Measurements from ENCODE around the gene KANK4. TPM values are rescaled to one million over a fixed set of nuclear protein-coding genes. Genes with fewer than 3 reads are reported as not detected.

The KANK4 gene
- total and polyA plus RNA-seq, 2 of the 4 experiments (the other 2 are of a cell fraction) = not detected

GRCh38 chr1:62307895-62308492 lies 11.2 kb downstream of the KANK4 start:
- Histone ChIP-seq H3K4me3 (ENCODE audit: insufficient read depth, low read depth, low read length) (no peak overlapping the region), H4K8ac (ENCODE audit: low read depth in 2 of 2, low read length in 2 of 2) (no peak overlapping the region), H3K9ac (ENCODE audit: low read depth, low read length) (no peak overlapping the region), H4K5ac (ENCODE audit: low read depth, low read length) (no peak overlapping the region), H3K9me3 (ENCODE audit: control insufficient read depth, insufficient read depth, low read length) (no peaks in the 10 kb centered on the region), H2BK120ac (ENCODE audit: low read depth, low read length) (no peak overlapping the region), H3K14ac (replicated peaks; ENCODE audit: low read depth, low read length) (no peak overlapping the region), H3K9me1 (ENCODE audit: insufficient read depth, low read length) (no peaks in the 10 kb centered on the region), H2BK15ac (ENCODE audit: low read depth, low read length) (no peak overlapping the region), H3K23ac (ENCODE audit: low read depth, low read length) (no peak overlapping the region), H3K4ac (ENCODE audit: low read depth, low read length) (no peak overlapping the region), H2AK5ac (ENCODE audit: low read depth, low read length) (no peak overlapping the region), H3K56ac (ENCODE audit: extremely low read depth, insufficient read depth, low read length) (no peak overlapping the region), H4K91ac (ENCODE audit: insufficient read depth, low read depth, low read length) (no peak overlapping the region), H3K4me1 (ENCODE audit: control insufficient read depth, insufficient read depth, low read length) (no peaks in the 10 kb centered on the region), H3K4me2 (ENCODE audit: low read depth, low read length) (no peak overlapping the region), H3K18ac (ENCODE audit: low read depth, low read length) (no peak overlapping the region), H3K27ac (ENCODE audit: insufficient read depth, low read length) (no peak overlapping the region), H2BK20ac (ENCODE audit: low read depth, low read length) (no peak overlapping the region), H2AK9ac (replicated peaks; ENCODE audit: low read depth, low read length, poor library complexity) (no peak overlapping the region), H4K20me1 (ENCODE audit: insufficient read depth, low read length) (no peaks in the 10 kb centered on the region), H2BK5ac (ENCODE audit: low read depth, low read length, poor library complexity, severe bottlenecking) (no peak overlapping the region), H3K79me1 (ENCODE audit: low read depth in 1 of 2, low read length in 2 of 2) (no peaks in the 10 kb centered on the region), H3K36me3 (ENCODE audit: control insufficient read depth, insufficient read depth, low read length) (no peaks in the 10 kb centered on the region), H3K27me3 (ENCODE audit: control insufficient read depth, insufficient read depth, low read length) (no peaks in the 10 kb centered on the region), H2AFZ (replicated peaks; ENCODE audit: low read length, poor library complexity) (no peak overlapping the region)
- intact Hi-C loops (cut with micrococcal nuclease) (no loop called here), dilution Hi-C loops (cut with HindIII; ENCODE audit: low sequenced_read_pairs, unreplicated experiment) (no loop called here), in situ Hi-C loops (cut with MboI; ENCODE audit: low sequenced_read_pairs) (no loop called here)
- no peak for ATAC-seq (ENCODE audit: low read depth)
- 44% methylated on average over 1 of the region's 6 CpGs; no CpG with 5 or more reads in 1 of the 2 experiments for WGBS, 2 experiments (ENCODE audit: extremely low coverage in 2 of 2, insufficient read length in 1 of 2)
- TF ChIP-seq RAD21 (IDR thresholded peaks at IDR 0.05; ENCODE audit: low read length) = no peak
- no peak for TF ChIP-seq SMC3 (IDR thresholded peaks at IDR 0.05; ENCODE audit: low read depth, low read length)
- no peak for TF ChIP-seq NFE2L2 (IDR thresholded peaks at IDR 0.05; ENCODE audit: low read depth, low read length)
- TF ChIP-seq BHLHE40 (IDR thresholded peaks at IDR 0.05; ENCODE audit: low read depth, low read length) = no peak
- TF ChIP-seq CHD1 (IDR thresholded peaks at IDR 0.05; ENCODE audit: low read depth, low read length) = no peak
- TF ChIP-seq USF2 (IDR thresholded peaks at IDR 0.05; ENCODE audit: low read depth, low read length) = no peak
- no peak for TF ChIP-seq MAZ (IDR thresholded peaks at IDR 0.05; ENCODE audit: borderline replicate concordance, low read depth, low read length)
- no peak for TF ChIP-seq CEBPB (IDR thresholded peaks at IDR 0.05; ENCODE audit: low read depth, low read length)
- no peak for TF ChIP-seq RCOR1 (IDR thresholded peaks at IDR 0.05; ENCODE audit: insufficient replicate concordance, low read length)
- no peak for TF ChIP-seq ELK1 (IDR thresholded peaks at IDR 0.05; ENCODE audit: borderline replicate concordance, low read depth, low read length)
- no peak for TF ChIP-seq MXI1 (IDR thresholded peaks at IDR 0.05; ENCODE audit: borderline replicate concordance, low read depth, low read length)
- no peak for TF ChIP-seq POLR2A (IDR thresholded peaks at IDR 0.05; ENCODE audit: low read depth, low read length)
- no peak for TF ChIP-seq RFX5 (IDR thresholded peaks at IDR 0.05; ENCODE audit: low read depth, low read length)
- no peak for TF ChIP-seq CTCF (conservative IDR thresholded peaks at IDR 0.05; ENCODE audit: low read depth, low read length)
- no peak for DNase-seq
- no TSS peak for BruUV-seq (replicated peaks)
- CTCF ChIA-PET = interaction anchor here (0.6 kb wide), 1 partner anchor 67 kb away, joined by 5 read pairs; no protein-coding TSS in a partner anchor
- POLR2A ChIA-PET (ENCODE audit: unreplicated experiment) = no interaction called here

All from IMR-90 (cell line).